ENCODE data around the gene FNDC11.

The FNDC11 gene

GRCh38 chr20:63525971-63526370, 28.0 kb upstream of the FNDC11 start:
- no peak for DNase-seq

GRCh38 chr20:63527184-63527583, 26.8 kb upstream of the FNDC11 start:
- no peak for DNase-seq

- DNase-seq, result no peak
These were observed 24.6 kb upstream of the FNDC11 start for GRCh38 chr20:63529180-63529860.

- DNase-seq, result no peak
These were observed 23.8 kb upstream of the FNDC11 start for GRCh38 chr20:63529861-63530787.

GRCh38 chr20:63530788-63531160, 23.2 kb upstream of the FNDC11 start:
- no peak for DNase-seq

- DNase-seq, result no peak
These were observed 22.1 kb upstream of the FNDC11 start for GRCh38 chr20:63531686-63532448.

GRCh38 chr20:63532449-63532971, 21.4 kb upstream of the FNDC11 start:
- no peak for DNase-seq

- no peak for DNase-seq
These were observed 20.6 kb upstream of the FNDC11 start for GRCh38 chr20:63533388-63533787.

GRCh38 chr20:63533871-63534393, 20.0 kb upstream of the FNDC11 start:
- DNase-seq, result no peak

GRCh38 chr20:63534427-63534830, 19.5 kb upstream of the FNDC11 start:
- no peak for DNase-seq

GRCh38 chr20:63534831-63535651, 18.9 kb upstream of the FNDC11 start:
- DNase-seq, result no peak

GRCh38 chr20:63536241-63536977, 17.6 kb upstream of the FNDC11 start:
- DNase-seq, result no peak

- DNase-seq, result no peak
These were observed 16.9 kb upstream of the FNDC11 start, which contains the start of gene PTK6 for GRCh38 chr20:63536997-63537524. PTK6 (minus strand) TSS chr20:63537376; CDS start chr20:63537314, 62 bp downstream.

- peak; percentile 89 for DNase-seq
These were observed 16.3 kb upstream of the FNDC11 start for GRCh38 chr20:63537525-63538203.

GRCh38 chr20:63538204-63539091, 15.5 kb upstream of the FNDC11 start:
- no peak for DNase-seq

GRCh38 chr20:63539092-63539430, 14.9 kb upstream of the FNDC11 start:
- DNase-seq, result no peak

- DNase-seq, result no peak
These were observed 14.3 kb upstream of the FNDC11 start for GRCh38 chr20:63539441-63540370.
